Fibroblast of skin of right biceps (primary cell): Measurements from ENCODE around the gene LRRN1.
A peak's percentile ranks its signal among the peaks of the same experiment; 100 is the strongest.

ENCODE experiments used
- DNase-seq: peaks from one replicate; pipeline ENCODE4 v3.0.0-alpha.2; 2013

Gene LRRN1

GRCh38 chr3:3799173-3800079 lies at the start of gene LRRN1:
TSS of gene LRRN1 (plus strand) at chr3:3799431. CDS start at chr3:3844642, 45,211 bp downstream.
- DNase-seq = peak; percentile 16

- no peak for DNase-seq
Observed at GRCh38 chr3:3753416-3753815, 45.8 kb upstream of the LRRN1 start.

- DNase-seq = no peak
Observed at GRCh38 chr3:3765661-3766060, 33.6 kb upstream of the LRRN1 start.

GRCh38 chr3:3766140-3766539 lies 33.1 kb upstream of the LRRN1 start:
- no peak for DNase-seq

- DNase-seq = no peak
Observed at GRCh38 chr3:3771094-3771493, 28.1 kb upstream of the LRRN1 start.

GRCh38 chr3:3771567-3771966 lies 27.7 kb upstream of the LRRN1 start:
- peak; percentile 17 for DNase-seq

- DNase-seq = no peak
Observed at GRCh38 chr3:3772338-3772737, 26.9 kb upstream of the LRRN1 start.

GRCh38 chr3:3772920-3773319 lies 26.3 kb upstream of the LRRN1 start:
- no peak for DNase-seq

GRCh38 chr3:3776607-3777006 lies 22.6 kb upstream of the LRRN1 start:
- no peak for DNase-seq

- peak; percentile 12 for DNase-seq
Observed at GRCh38 chr3:3778216-3778615, 21.0 kb upstream of the LRRN1 start.

- DNase-seq = peak; percentile 75
Observed at GRCh38 chr3:3778641-3779270, 20.5 kb upstream of the LRRN1 start.

- DNase-seq = no peak
Observed at GRCh38 chr3:3782457-3782856, 16.8 kb upstream of the LRRN1 start.

GRCh38 chr3:3783210-3783609 lies 16.0 kb upstream of the LRRN1 start:
- no peak for DNase-seq

GRCh38 chr3:3783696-3784095 lies 15.5 kb upstream of the LRRN1 start:
- DNase-seq = no peak

- no peak for DNase-seq
Observed at GRCh38 chr3:3792391-3792790, 6.8 kb upstream of the LRRN1 start.

- DNase-seq = no peak
Observed at GRCh38 chr3:3798631-3799113, 559 bp upstream of the LRRN1 start.

- DNase-seq = no peak
Observed at GRCh38 chr3:3800080-3800455, 837 bp downstream of the LRRN1 start.

GRCh38 chr3:3800685-3801493 lies 1.7 kb downstream of the LRRN1 start:
- DNase-seq = no peak

- DNase-seq = no peak
Observed at GRCh38 chr3:3801494-3801841, 2.2 kb downstream of the LRRN1 start.

GRCh38 chr3:3802046-3802445 lies 2.8 kb downstream of the LRRN1 start:
- no peak for DNase-seq

- DNase-seq = no peak
Observed at GRCh38 chr3:3804560-3804959, 5.3 kb downstream of the LRRN1 start.

- no peak for DNase-seq
Observed at GRCh38 chr3:3806092-3806491, 6.9 kb downstream of the LRRN1 start.

GRCh38 chr3:3806856-3807255 lies 7.6 kb downstream of the LRRN1 start:
- no peak for DNase-seq

- no peak for DNase-seq
Observed at GRCh38 chr3:3813013-3813412, 13.8 kb downstream of the LRRN1 start.
